BLaER1 (cell line): ENCODE results near the gene GAP43.

Experiments
- H3K27ac ChIP-seq: shearing (Covaris generic); formaldehyde crosslinking; 2 replicates; pipeline ENCODE4 v1.8.1; 2022
- H3K27me3 ChIP-seq: shearing (Covaris generic); formaldehyde crosslinking; 2 replicates; pipeline ENCODE4 v1.8.1; 2022
- H3K36me3 ChIP-seq: shearing (Covaris generic); formaldehyde crosslinking; 2 replicates; pipeline ENCODE4 v1.8.1; 2022
- H3K4me1 ChIP-seq: shearing (Covaris generic); formaldehyde crosslinking; 2 replicates; pipeline ENCODE4 v1.8.1; 2022
- H3K4me2 ChIP-seq: shearing (Covaris generic); formaldehyde crosslinking; 2 replicates; pipeline ENCODE4 v1.8.1; 2022
- H3K4me3 ChIP-seq: shearing (Covaris generic); formaldehyde crosslinking; 2 replicates; pipeline ENCODE4 v1.8.1; 2022
- H3K9ac ChIP-seq: shearing (Covaris generic); formaldehyde crosslinking; 2 replicates; pipeline ENCODE4 v1.8.1; 2022
- H3K9me3 ChIP-seq: shearing (Covaris generic); formaldehyde crosslinking; 2 replicates; pipeline ENCODE4 v1.8.1; 2022
- H4K20me1 ChIP-seq: shearing (Covaris generic); formaldehyde crosslinking; 2 replicates; pipeline ENCODE4 v1.8.1; 2022
- Cebpa-rat ChIP-seq: shearing (Covaris generic); IDR thresholded peaks from 2 replicates; pipeline ENCODE4 v1.8.1; 2022

The GAP43 gene

DNA sequence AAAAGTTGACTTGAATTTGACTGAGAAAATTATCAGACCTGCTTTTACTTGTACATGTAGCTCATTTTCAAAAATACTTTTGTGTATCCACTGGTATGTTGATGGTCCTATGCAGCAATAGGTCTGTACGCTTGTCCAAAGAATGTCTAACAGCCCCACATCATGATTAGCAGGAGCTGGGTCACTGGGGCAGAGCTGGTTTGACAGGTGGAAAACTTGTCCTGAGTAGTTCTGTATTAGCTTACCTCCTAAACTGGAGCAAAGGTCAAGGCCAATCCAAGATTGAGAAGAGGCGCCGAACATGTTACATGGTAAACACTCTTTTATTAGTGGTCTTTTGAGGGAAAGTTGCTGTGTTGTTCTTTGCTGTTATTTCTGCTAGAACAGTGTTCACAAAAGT lies 50.6 kb downstream of the GAP43 start:
- no peaks in the 10 kb centered on the region for H4K20me1 ChIP-seq
- H3K36me3 ChIP-seq = no peaks in the 10 kb centered on the region
- no peak overlapping the region for H3K4me2 ChIP-seq
- no peaks in the 10 kb centered on the region for H3K9me3 ChIP-seq
- H3K27ac ChIP-seq = no peak overlapping the region
- H3K4me3 ChIP-seq = no peak overlapping the region
- H3K27me3 ChIP-seq = no peaks in the 10 kb centered on the region
- H3K9ac ChIP-seq = no peak overlapping the region
- TF ChIP-seq Cebpa-rat = no peak
- no peaks in the 10 kb centered on the region for H3K4me1 ChIP-seq

DNA sequence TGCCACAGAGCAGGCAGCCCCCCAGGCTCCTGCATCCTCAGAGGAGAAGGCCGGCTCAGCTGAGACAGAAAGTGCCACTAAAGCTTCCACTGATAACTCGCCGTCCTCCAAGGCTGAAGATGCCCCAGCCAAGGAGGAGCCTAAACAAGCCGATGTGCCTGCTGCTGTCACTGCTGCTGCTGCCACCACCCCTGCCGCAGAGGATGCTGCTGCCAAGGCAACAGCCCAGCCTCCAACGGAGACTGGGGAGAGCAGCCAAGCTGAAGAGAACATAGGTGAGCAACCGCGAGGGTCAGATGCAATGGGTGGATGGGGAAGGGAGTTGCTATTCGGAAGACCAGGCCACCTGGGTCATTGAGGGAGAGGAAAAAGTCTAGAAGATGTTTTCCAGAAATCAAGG lies 53.0 kb downstream of the GAP43 start:
- Histone ChIP-seq H3K4me2 (no peak overlapping the region), H3K27me3 (no peaks in the 10 kb centered on the region), H3K9me3 (no peaks in the 10 kb centered on the region), H3K4me1 (peaks cover 8% of the 10 kb centered on the region), H4K20me1 (no peaks in the 10 kb centered on the region), H3K9ac (no peak overlapping the region), H3K36me3 (no peaks in the 10 kb centered on the region), H3K4me3 (no peak overlapping the region), H3K27ac (no peak overlapping the region)
- no peak for TF ChIP-seq Cebpa-rat

DNA sequence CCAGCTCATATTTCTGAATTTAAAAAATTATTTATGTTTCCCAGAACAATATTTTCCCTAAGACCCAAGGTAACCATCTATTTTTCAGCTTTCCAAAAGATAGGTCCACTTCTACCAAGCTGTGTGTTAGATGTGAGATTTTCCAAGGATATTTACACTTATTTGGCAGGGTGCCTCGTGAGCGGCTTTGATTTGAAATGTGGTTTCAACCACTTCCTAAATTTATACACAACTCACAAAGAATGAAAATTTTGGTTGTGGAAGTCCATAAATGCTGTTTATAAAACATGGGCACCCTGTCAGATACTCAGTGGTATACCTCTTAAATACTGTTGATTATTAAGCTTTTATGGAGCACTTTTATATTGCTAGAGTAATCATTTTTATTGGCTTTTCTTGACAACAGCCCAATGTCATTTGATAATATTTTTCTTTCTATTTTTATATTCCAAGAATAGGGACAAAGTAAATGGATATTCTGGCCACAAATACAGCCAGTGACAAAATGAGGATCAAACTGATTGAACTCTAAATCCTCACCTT lies 57.6 kb downstream of the GAP43 start:
- H3K36me3 ChIP-seq = no peaks in the 10 kb centered on the region
- TF ChIP-seq Cebpa-rat = no peak
- no peaks in the 10 kb centered on the region for H4K20me1 ChIP-seq
- H3K9ac ChIP-seq = no peak overlapping the region
- H3K27me3 ChIP-seq = no peaks in the 10 kb centered on the region
- H3K27ac ChIP-seq = no peak overlapping the region
- H3K4me2 ChIP-seq = peak overlapping the region; percentile 6; the same call in 1 of the 2 replicates
- peaks cover 8% of the 10 kb centered on the region for H3K4me1 ChIP-seq
- no peak overlapping the region for H3K4me3 ChIP-seq
- H3K9me3 ChIP-seq = no peaks in the 10 kb centered on the region

DNA sequence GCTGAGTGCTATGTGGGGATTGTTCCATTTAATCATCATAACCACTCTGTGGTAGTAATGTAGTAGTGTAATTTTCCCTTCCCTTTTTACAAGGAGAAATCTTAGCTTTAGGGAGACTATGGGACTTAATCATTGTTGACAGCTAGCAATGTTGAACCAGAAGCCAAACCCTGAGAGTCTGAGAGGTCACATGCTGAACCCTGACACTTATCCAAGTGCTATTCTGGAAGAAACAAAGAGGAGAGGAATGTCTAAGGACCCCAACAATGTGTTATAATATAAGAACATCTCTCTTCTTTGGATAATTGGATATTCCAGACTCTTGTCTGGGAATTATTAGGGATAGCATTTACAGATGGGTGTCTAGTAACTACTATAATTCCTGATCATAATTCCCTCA lies 58.4 kb downstream of the GAP43 start:
- Histone ChIP-seq H4K20me1 (no peaks in the 10 kb centered on the region), H3K4me1 (peaks cover 8% of the 10 kb centered on the region), H3K4me2 (no peak overlapping the region), H3K27ac (no peak overlapping the region), H3K4me3 (no peak overlapping the region), H3K27me3 (no peaks in the 10 kb centered on the region), H3K36me3 (no peaks in the 10 kb centered on the region), H3K9me3 (no peaks in the 10 kb centered on the region), H3K9ac (no peak overlapping the region)
- no peak for TF ChIP-seq Cebpa-rat

DNA sequence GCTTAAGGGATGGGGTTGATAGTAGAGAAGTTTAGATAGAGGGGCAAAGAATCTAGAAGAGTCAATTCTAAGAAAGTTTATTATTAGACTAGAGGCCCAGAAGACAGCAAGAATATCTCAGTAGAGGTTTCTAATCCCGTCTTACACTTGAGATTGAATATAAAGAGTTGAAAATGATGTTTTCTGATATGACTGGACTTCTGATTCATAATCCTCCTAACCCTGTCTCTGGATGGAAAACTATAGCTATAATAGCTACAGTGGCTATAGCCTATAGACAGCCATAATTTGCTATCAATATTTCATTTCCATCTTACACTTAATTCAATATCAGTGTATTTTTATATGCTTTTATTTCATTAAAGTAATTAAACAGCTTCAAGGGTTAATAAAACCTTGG lies 60.0 kb downstream of the GAP43 start:
- TF ChIP-seq Cebpa-rat = no peak
- Histone ChIP-seq H3K4me2 (no peak overlapping the region), H3K9me3 (no peaks in the 10 kb centered on the region), H3K27ac (no peak overlapping the region), H3K9ac (no peak overlapping the region), H3K4me3 (no peak overlapping the region), H3K4me1 (peaks cover 8% of the 10 kb centered on the region), H3K27me3 (no peaks in the 10 kb centered on the region), H4K20me1 (no peaks in the 10 kb centered on the region), H3K36me3 (no peaks in the 10 kb centered on the region)

DNA sequence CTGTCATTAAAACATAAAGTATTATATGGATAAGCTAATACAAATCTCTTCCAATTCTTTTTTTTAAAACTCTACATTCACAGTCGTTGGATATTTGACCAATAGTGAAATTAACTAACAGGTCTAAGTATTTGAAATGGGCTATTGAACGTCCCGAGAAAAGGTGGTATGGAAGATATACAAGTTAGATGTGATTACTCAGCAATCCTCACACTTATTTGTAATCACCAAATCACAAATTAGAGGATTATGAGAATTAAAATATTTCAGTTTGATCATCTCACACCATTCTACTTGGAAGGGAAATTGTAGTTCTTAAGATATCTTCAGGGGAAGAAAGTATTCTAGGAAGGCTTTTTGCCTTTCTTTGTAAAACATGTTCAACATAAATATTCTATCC lies 60.5 kb downstream of the GAP43 start:
- H3K4me1 ChIP-seq = peaks cover 8% of the 10 kb centered on the region
- no peaks in the 10 kb centered on the region for H4K20me1 ChIP-seq
- no peak overlapping the region for H3K4me3 ChIP-seq
- H3K9me3 ChIP-seq = no peaks in the 10 kb centered on the region
- TF ChIP-seq Cebpa-rat = no peak
- no peak overlapping the region for H3K9ac ChIP-seq
- no peaks in the 10 kb centered on the region for H3K36me3 ChIP-seq
- H3K27ac ChIP-seq = no peak overlapping the region
- H3K4me2 ChIP-seq = no peak overlapping the region
- H3K27me3 ChIP-seq = no peaks in the 10 kb centered on the region

DNA sequence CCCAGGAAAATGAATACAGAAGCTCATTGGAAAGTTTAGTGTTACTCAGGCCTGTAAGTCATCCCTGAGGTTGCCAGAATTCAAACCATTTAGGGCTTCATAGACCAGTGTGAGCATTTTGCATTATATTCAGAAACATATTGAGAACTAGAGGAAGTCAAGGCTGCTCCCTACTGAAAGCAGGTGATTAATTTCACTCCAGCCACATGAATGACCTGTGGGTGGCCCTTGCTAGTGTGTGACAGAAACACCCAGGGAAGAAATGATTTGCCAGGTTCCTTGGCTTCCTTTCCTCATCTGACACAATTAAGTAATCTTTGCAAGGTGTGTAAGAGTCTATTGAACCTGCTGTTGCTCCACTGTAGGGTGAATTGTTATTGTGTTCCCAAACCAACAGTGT lies 61.8 kb downstream of the GAP43 start:
- H3K9ac ChIP-seq = no peak overlapping the region
- no peak overlapping the region for H3K4me3 ChIP-seq
- no peaks in the 10 kb centered on the region for H4K20me1 ChIP-seq
- no peaks in the 10 kb centered on the region for H3K27me3 ChIP-seq
- H3K9me3 ChIP-seq = no peaks in the 10 kb centered on the region
- no peaks in the 10 kb centered on the region for H3K36me3 ChIP-seq
- peaks cover 8% of the 10 kb centered on the region for H3K4me1 ChIP-seq
- no peak overlapping the region for H3K4me2 ChIP-seq
- TF ChIP-seq Cebpa-rat = no peak
- H3K27ac ChIP-seq = no peak overlapping the region

DNA sequence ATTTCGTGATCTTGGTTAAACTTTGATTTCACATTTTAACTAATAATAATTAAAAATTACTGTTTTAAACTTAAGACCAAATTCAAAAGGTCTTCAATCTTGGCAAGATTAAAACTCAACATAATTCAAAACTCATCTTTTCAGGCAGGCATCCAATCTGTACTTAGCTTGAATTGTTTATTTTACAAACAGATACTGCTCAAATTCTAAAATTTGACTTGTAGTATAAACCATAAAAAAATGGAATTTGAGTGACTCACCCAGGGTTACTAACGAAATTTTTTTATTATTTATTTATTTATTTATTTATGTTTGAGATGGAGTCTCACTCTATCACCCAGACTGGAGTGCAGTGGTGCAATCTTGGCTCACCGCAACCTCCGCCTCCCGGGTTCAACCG lies 64.4 kb downstream of the GAP43 start:
- no peaks in the 10 kb centered on the region for H3K36me3 ChIP-seq
- no peaks in the 10 kb centered on the region for H3K9me3 ChIP-seq
- H3K4me1 ChIP-seq = no peaks in the 10 kb centered on the region
- no peak overlapping the region for H3K27ac ChIP-seq
- TF ChIP-seq Cebpa-rat = no peak
- no peak overlapping the region for H3K4me3 ChIP-seq
- no peak overlapping the region for H3K4me2 ChIP-seq
- no peaks in the 10 kb centered on the region for H4K20me1 ChIP-seq
- no peaks in the 10 kb centered on the region for H3K27me3 ChIP-seq
- no peak overlapping the region for H3K9ac ChIP-seq

DNA sequence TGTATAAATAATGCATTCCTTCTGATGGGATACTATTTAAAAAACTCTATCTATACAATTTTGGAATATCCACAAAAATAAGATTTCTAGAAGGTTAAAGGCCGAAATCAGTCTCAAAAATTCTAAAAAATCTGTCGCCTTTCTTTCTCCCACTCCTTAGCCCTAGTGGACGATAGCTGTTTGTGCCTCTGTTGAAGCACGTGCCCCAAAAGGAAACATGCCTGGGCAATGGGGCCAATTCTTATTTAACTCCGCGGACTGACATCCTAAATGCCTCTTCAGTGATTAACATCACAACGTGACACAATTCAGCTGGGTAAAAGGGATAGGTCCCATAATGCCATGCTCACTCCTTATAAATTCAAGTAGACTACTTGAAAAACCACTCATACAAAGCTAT lies 65.1 kb downstream of the GAP43 start:
- H3K4me2 ChIP-seq = no peak overlapping the region
- H3K9ac ChIP-seq = no peak overlapping the region
- no peak overlapping the region for H3K27ac ChIP-seq
- H3K4me3 ChIP-seq = no peak overlapping the region
- TF ChIP-seq Cebpa-rat = no peak
- no peaks in the 10 kb centered on the region for H3K9me3 ChIP-seq
- H3K4me1 ChIP-seq = no peaks in the 10 kb centered on the region
- H3K36me3 ChIP-seq = no peaks in the 10 kb centered on the region
- no peaks in the 10 kb centered on the region for H4K20me1 ChIP-seq
- no peaks in the 10 kb centered on the region for H3K27me3 ChIP-seq

DNA sequence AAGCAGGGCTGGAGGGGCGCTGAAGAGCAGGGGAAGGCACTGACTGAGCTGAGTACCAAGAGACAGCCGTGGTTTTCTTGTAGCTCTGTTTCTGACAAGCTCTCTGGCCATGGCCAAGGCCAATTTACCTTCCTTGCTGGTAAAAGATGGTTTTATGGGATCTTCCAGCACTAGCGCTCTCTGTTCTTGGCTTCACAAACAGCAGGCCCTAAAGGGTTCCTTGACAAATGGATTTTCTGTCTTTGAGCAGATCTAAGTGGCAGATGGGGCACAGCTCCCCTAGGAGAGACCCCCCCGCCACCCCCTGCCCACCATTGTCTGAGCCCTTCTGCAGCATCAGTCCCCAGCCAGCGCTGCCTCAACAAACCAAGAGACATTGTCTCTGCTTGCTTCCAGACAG lies 66.6 kb downstream of the GAP43 start:
- Histone ChIP-seq H3K4me3 (no peak overlapping the region), H4K20me1 (no peaks in the 10 kb centered on the region), H3K27me3 (no peaks in the 10 kb centered on the region), H3K9me3 (no peaks in the 10 kb centered on the region), H3K4me2 (no peak overlapping the region), H3K36me3 (no peaks in the 10 kb centered on the region), H3K27ac (no peak overlapping the region), H3K9ac (no peak overlapping the region), H3K4me1 (no peaks in the 10 kb centered on the region)
- no peak for TF ChIP-seq Cebpa-rat

DNA sequence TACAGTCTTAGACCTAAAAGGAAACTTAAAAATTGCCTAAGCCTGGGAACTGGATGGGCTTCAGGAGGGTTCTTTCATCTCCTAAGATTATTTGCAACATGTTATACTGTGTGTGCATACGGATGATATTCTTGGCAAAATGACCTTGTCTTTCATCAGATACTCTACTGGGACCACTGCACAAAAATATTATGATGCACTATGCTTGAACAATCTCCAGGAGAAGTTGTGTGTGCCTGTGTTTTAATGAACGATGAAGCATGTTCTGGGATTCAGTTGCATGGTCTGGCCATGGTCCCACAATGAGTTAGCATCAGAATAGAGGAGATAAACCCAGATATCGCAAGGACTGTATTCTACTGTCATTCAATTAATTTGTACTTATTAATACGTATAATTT lies 68.7 kb downstream of the GAP43 start:
- Histone ChIP-seq H3K4me2 (no peak overlapping the region), H3K9ac (no peak overlapping the region), H4K20me1 (no peaks in the 10 kb centered on the region), H3K9me3 (no peaks in the 10 kb centered on the region), H3K4me1 (no peaks in the 10 kb centered on the region), H3K27ac (no peak overlapping the region), H3K27me3 (no peaks in the 10 kb centered on the region), H3K36me3 (no peaks in the 10 kb centered on the region), H3K4me3 (no peak overlapping the region)
- no peak for TF ChIP-seq Cebpa-rat
